Neural progenitor cell (in vitro differentiated cells): ENCODE measurements around the gene GPA33. TPM values are rescaled to one million over a fixed set of nuclear protein-coding genes. Genes with fewer than 3 reads are reported as not detected.

Experiments used
- DNase-seq: peaks from one replicate; pipeline ENCODE4 v3.0.0-alpha.2; 2016; ENCODE audit warnings: low spot score
- H2AFZ ChIP-seq: fragments of 200-600 bp; sonication (generic); replicated peaks from 2 replicates; pipeline ENCODE4 v1.6.1; 2016; ENCODE audit warnings: antibody characterized with exemption
- H3F3A ChIP-seq: fragments of 200-600 bp; sonication (generic); 2 replicates; pipeline ENCODE4 v1.6.1; 2016; ENCODE audit warnings: antibody characterized with exemption, low read depth
- H3K27ac ChIP-seq: fragments of 200-600 bp; sonication (generic); 2 replicates; pipeline ENCODE4 v1.5.1; 2016; ENCODE audit warnings: mild to moderate bottlenecking
- H3K27me3 ChIP-seq: fragments of 200-600 bp; sonication (generic); 2 replicates; pipeline ENCODE4 v1.6.1; 2016; ENCODE audit warnings: mild to moderate bottlenecking, moderate library complexity
- H3K36me3 ChIP-seq: fragments of 200-600 bp; sonication (generic); 2 replicates; pipeline ENCODE4 v1.5.1; 2016
- H3K4me1 ChIP-seq: fragments of 200-600 bp; sonication (generic); 2 replicates; pipeline ENCODE4 v1.6.1; 2016; ENCODE audit warnings: mixed run types
- H3K4me2 ChIP-seq: fragments of 200-600 bp; sonication (generic); 2 replicates; pipeline ENCODE4 v1.6.1; 2016
- H3K4me3 ChIP-seq: fragments of 200-600 bp; sonication (generic); 2 replicates; pipeline ENCODE4 v1.5.1; 2016
- H3K79me2 ChIP-seq: fragments of 200-600 bp; sonication (generic); 2 replicates; pipeline ENCODE4 v1.6.1; 2016; ENCODE audit warnings: low read depth
- H3K9ac ChIP-seq: fragments of 200-600 bp; sonication (generic); 2 replicates; pipeline ENCODE4 v1.6.1; 2016
- H3K9me3 ChIP-seq: fragments of 200-600 bp; sonication (generic); 2 replicates; pipeline ENCODE4 v1.5.1; 2016; ENCODE audit warnings: low read depth
- H4K20me1 ChIP-seq: fragments of 200-600 bp; sonication (generic); 2 replicates; pipeline ENCODE4 v1.6.1; 2016; ENCODE audit warnings: low read depth
- H3K27ac Mint-ChIP-seq: 3 replicates; pipeline ENCODE4 v1.8.0; 2021; ENCODE audit warnings: mixed read lengths
- H3K27me3 Mint-ChIP-seq: 2 replicates; pipeline ENCODE4 v1.8.0; 2022; ENCODE audit warnings: low read depth, mild to moderate bottlenecking, inconsistent platforms, moderate library complexity, mixed read lengths; ENCODE audit not compliant: insufficient read depth
- H3K36me3 Mint-ChIP-seq: 3 replicates; pipeline ENCODE4 v1.8.0; 2021; ENCODE audit warnings: mixed read lengths
- H3K4me1 Mint-ChIP-seq: 3 replicates; pipeline ENCODE4 v1.8.0; 2021; ENCODE audit warnings: mixed read lengths
- H3K4me3 Mint-ChIP-seq: 3 replicates; pipeline ENCODE4 v1.8.0; 2021; ENCODE audit warnings: mild to moderate bottlenecking, moderate library complexity, mixed read lengths
- H3K9me3 Mint-ChIP-seq: 3 replicates; pipeline ENCODE4 v1.8.0; 2020; ENCODE audit warnings: mixed read lengths
- EZH2 ChIP-seq: fragments of 200-600 bp; sonication (generic); IDR thresholded peaks from 2 replicates; pipeline ENCODE4 v1.6.1; 2017; ENCODE audit warnings: antibody characterized with exemption, mild to moderate bottlenecking, moderate library complexity
- EZH2phosphoT487 ChIP-seq: fragments of 200-600 bp; sonication (generic); IDR thresholded peaks from 2 replicates; pipeline ENCODE4 v1.6.1; 2017; ENCODE audit warnings: antibody characterized with exemption
- total RNA-seq: library from RNA; depleted of rRNA; stranded (reverse); fragments of >200 nt; gene quantifications from 2 replicates; pipeline ENCODE4 v1.2.3, GENCODE V29; 2015; ENCODE audit warnings: low replicate concordance
- TF ChIP-seq, protein P1 (sequence below): fragments of 200-600 bp; sonication (generic); IDR thresholded peaks from 2 replicates; pipeline ENCODE4 v1.5.1; 2017; ENCODE audit warnings: antibody characterized with exemption, mild to moderate bottlenecking

Gene GPA33
- total RNA-seq, 1 donor from 2014 or later = 0.52 TPM

- Mint-ChIP-seq H3K4me3 (no peak overlapping the region), H3K4me1 (peaks cover 49% of the 10 kb centered on the region), H3K36me3 (no peaks in the 10 kb centered on the region), H3K27ac (no peak overlapping the region), H3K27me3 (no peaks in the 10 kb centered on the region), H3K9me3 (peaks cover 2% of the 10 kb centered on the region)
- Histone ChIP-seq H4K20me1 (no peaks in the 10 kb centered on the region), H3K4me2 (no peak overlapping the region), H3K4me1 (peaks cover 46% of the 10 kb centered on the region), H3K9ac (no peak overlapping the region), H3F3A (peaks cover 39% of the 10 kb centered on the region), H3K36me3 (no peaks in the 10 kb centered on the region), H3K9me3 (no peaks in the 10 kb centered on the region), H3K4me3 (no peak overlapping the region), H2AFZ (no peak overlapping the region), H3K79me2 (no peaks in the 10 kb centered on the region), H3K27ac (no peak overlapping the region), H3K27me3 (no peaks in the 10 kb centered on the region)
- TF ChIP-seq, protein P1, sequence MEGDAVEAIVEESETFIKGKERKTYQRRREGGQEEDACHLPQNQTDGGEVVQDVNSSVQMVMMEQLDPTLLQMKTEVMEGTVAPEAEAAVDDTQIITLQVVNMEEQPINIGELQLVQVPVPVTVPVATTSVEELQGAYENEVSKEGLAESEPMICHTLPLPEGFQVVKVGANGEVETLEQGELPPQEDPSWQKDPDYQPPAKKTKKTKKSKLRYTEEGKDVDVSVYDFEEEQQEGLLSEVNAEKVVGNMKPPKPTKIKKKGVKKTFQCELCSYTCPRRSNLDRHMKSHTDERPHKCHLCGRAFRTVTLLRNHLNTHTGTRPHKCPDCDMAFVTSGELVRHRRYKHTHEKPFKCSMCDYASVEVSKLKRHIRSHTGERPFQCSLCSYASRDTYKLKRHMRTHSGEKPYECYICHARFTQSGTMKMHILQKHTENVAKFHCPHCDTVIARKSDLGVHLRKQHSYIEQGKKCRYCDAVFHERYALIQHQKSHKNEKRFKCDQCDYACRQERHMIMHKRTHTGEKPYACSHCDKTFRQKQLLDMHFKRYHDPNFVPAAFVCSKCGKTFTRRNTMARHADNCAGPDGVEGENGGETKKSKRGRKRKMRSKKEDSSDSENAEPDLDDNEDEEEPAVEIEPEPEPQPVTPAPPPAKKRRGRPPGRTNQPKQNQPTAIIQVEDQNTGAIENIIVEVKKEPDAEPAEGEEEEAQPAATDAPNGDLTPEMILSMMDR = no peak
- TF ChIP-seq EZH2 (no peak), EZH2phosphoT487 (no peak)
- DNase-seq = peak; percentile 35
Measured at GRCh38 chr1:167135281-167135840, 45.2 kb upstream of the GPA33 start.

GRCh38 chr1:167132301-167133010 is 42.3 kb upstream of the GPA33 start:
- peak overlapping the region; percentile 6 for H3K27ac Mint-ChIP-seq
- Histone ChIP-seq H3K79me2 (no peaks in the 10 kb centered on the region), H3K4me3 (no peak overlapping the region), H3F3A (peaks cover 24% of the 10 kb centered on the region), H2AFZ (no peak overlapping the region), H3K27ac (no peak overlapping the region), H3K4me1 (peaks cover 40% of the 10 kb centered on the region), H3K9ac (no peak overlapping the region), H3K27me3 (no peaks in the 10 kb centered on the region), H4K20me1 (no peaks in the 10 kb centered on the region), H3K4me2 (no peak overlapping the region), H3K36me3 (no peaks in the 10 kb centered on the region), H3K9me3 (no peaks in the 10 kb centered on the region)
- no peaks in the 10 kb centered on the region for H3K27me3 Mint-ChIP-seq
- no peak for DNase-seq
- no peak for TF ChIP-seq EZH2phosphoT487
- no peak for TF ChIP-seq EZH2
- TF ChIP-seq, protein P1 = no peak
- peaks cover 27% of the 10 kb centered on the region for H3K4me1 Mint-ChIP-seq
- H3K36me3 Mint-ChIP-seq = no peaks in the 10 kb centered on the region
- peaks cover 2% of the 10 kb centered on the region for H3K9me3 Mint-ChIP-seq
- no peak overlapping the region for H3K4me3 Mint-ChIP-seq

DNA sequence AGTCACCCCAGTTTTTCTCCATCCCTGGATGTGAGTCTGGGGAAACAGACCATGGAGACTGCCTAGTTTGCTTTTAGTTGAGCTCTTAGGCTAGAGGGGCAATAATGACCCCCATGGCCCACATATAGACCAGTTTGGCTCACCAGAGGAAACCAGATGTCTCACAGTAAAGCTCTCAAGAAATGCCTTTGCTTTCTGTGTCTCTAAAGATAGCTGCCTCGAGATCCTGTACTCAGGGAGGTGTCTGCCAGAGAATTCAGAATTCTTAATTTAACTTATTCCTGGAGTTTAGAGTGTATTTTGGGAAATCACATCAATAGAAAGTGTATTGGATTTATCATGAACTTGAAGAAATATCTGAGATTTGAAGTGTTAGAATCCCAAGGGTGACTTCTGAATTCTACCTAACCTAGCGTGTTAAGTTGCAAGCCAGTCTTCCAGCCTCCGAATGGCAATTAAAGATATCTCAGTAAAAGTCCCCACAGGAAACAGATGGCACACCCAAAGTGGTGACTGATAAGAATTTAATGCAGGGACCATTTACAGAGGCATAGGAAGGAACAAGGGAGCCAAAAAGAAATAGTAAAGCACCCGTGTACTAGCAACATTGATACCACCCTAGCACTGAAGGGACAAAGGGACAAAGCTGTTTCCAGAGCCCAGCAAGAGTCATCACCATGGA is 40.8 kb upstream of the GPA33 start:
- peaks cover 4% of the 10 kb centered on the region for H3K9me3 Mint-ChIP-seq
- H4K20me1 ChIP-seq = no peaks in the 10 kb centered on the region
- TF ChIP-seq, protein P1 = no peak
- TF ChIP-seq EZH2 (no peak), EZH2phosphoT487 (no peak)
- no peaks in the 10 kb centered on the region for H3K9me3 ChIP-seq
- no peaks in the 10 kb centered on the region for H3K27me3 ChIP-seq
- H3K36me3 Mint-ChIP-seq = no peaks in the 10 kb centered on the region
- DNase-seq = no peak
- H3K4me3 ChIP-seq = no peak overlapping the region
- peaks cover 2% of the 10 kb centered on the region for H3K27me3 Mint-ChIP-seq
- no peak overlapping the region for H3K27ac ChIP-seq
- H3F3A ChIP-seq = peaks cover 9% of the 10 kb centered on the region
- no peak overlapping the region for H3K4me3 Mint-ChIP-seq
- no peaks in the 10 kb centered on the region for H3K79me2 ChIP-seq
- H2AFZ ChIP-seq = no peak overlapping the region
- peaks cover 14% of the 10 kb centered on the region for H3K4me1 Mint-ChIP-seq
- peaks cover 25% of the 10 kb centered on the region for H3K4me1 ChIP-seq
- no peak overlapping the region for H3K27ac Mint-ChIP-seq
- no peak overlapping the region for H3K9ac ChIP-seq
- no peak overlapping the region for H3K4me2 ChIP-seq
- no peaks in the 10 kb centered on the region for H3K36me3 ChIP-seq
